Mucosa of stomach (tissue), 1 donor: ENCODE results near the gene MMP20.

ENCODE experiments used
- H3K27me3 ChIP-seq: one replicate; pipeline ENCODE4 v1.7.0; 2013; ENCODE audit warnings: mild to moderate bottlenecking, low read length; ENCODE audit not compliant: control insufficient read depth, insufficient read depth
- H3K36me3 ChIP-seq: one replicate; pipeline ENCODE4 v1.7.0; 2013; ENCODE audit warnings: low read length; ENCODE audit not compliant: control insufficient read depth, insufficient read depth
- H3K4me1 ChIP-seq: one replicate; pipeline ENCODE4 v1.7.0; 2013; ENCODE audit warnings: mild to moderate bottlenecking, low read length; ENCODE audit not compliant: control insufficient read depth, insufficient read depth
- H3K4me3 ChIP-seq: one replicate; pipeline ENCODE4 v1.7.0; 2013; ENCODE audit warnings: low read length
- H3K9ac ChIP-seq: one replicate; pipeline ENCODE4 v1.7.0; 2013; ENCODE audit warnings: mild to moderate bottlenecking, low read length, moderate library complexity
- H3K9me3 ChIP-seq: one replicate; pipeline ENCODE4 v1.7.0; 2013; ENCODE audit warnings: mild to moderate bottlenecking, low read length, moderate library complexity; ENCODE audit not compliant: control insufficient read depth
- donor health status: Pancreatic carcinoma.

The MMP20 gene

DNA sequence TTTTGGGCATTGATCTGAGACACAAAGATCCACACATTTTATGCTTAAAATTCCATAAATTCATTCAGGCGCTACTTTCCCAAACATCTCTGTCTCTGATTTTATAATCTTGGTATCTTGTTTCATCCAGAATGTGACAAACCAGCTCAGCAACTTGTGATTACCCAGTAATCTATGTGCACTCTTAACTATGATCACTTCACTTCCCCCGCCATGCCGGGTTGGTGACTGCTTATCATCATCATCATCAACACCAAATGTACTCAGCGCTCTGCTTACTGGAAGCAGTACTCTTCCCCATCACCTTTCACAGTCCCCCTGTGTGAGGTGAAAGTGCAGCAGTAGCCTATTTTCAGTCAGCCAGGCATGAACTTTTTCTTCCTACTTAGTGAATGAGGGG lies 79.4 kb downstream of the MMP20 start:
- Histone ChIP-seq H3K9me3 (no peaks in the 10 kb centered on the region), H3K4me1 (no peaks in the 10 kb centered on the region), H3K27me3 (no peaks in the 10 kb centered on the region), H3K36me3 (no peaks in the 10 kb centered on the region), H3K9ac (no peak overlapping the region), H3K4me3 (no peak overlapping the region)

DNA sequence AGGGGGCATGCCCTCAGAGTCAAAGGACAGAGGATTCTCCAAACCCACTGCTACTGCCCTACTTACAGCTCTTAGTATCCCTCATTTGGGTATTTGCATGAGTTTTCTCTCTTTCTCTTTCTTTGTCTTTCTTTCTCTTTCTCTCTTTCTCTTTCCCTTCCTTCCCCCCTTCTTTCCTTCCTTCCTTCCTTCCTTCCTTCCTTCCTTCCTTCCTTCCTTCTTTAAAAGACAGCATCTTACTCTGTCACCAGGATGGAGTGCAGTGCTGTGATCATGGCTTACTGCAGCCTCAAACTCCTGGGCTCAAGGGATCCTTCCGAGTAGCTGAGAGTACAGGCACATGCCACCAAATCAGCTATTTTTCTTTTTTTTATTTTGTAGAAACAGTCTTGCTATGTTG lies 80.5 kb downstream of the MMP20 start:
- Histone ChIP-seq H3K9me3 (no peaks in the 10 kb centered on the region), H3K36me3 (no peaks in the 10 kb centered on the region), H3K27me3 (no peaks in the 10 kb centered on the region), H3K9ac (no peak overlapping the region), H3K4me3 (no peak overlapping the region), H3K4me1 (no peaks in the 10 kb centered on the region)

DNA sequence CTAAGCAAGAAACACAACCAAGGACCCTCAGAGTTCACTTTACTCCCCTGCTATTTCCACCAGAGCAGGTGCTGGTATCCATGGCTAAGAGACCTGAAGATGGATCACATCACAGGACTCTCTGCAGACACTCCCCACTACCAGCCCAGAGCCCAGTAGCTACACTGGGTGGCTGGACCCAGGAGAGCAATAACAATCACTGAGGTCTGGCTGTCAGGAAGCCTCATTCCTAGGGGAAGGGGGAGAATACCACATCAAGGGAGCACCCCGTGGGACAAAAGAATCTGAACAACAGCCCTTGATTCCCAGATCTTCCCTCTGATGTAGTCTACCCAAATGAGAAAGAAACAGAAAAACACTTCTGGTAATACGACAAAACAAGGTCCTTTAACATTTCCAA lies 85.6 kb downstream of the MMP20 start:
- Histone ChIP-seq H3K9me3 (no peaks in the 10 kb centered on the region), H3K9ac (no peak overlapping the region), H3K27me3 (no peaks in the 10 kb centered on the region), H3K4me1 (no peaks in the 10 kb centered on the region), H3K4me3 (no peak overlapping the region), H3K36me3 (no peaks in the 10 kb centered on the region)

DNA sequence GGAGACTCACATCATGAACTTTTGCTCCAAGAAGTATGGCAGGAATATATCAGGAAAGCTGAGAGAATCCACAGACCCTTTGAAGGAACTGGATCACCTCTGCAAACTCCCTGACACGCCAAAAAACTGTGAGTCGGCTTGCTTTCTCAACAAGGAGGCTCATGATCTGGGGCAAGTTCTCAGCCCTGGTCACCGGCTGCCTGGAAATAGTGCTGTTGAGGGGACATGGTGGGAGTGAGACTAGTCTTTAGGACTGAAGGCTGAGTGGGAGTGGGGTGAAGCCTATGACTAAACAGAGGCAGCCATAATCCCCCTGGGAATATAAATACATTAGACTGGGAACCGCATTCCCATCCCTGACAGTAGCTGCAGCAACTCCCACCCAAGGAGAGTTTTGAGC lies 86.2 kb downstream of the MMP20 start:
- Histone ChIP-seq H3K4me3 (no peak overlapping the region), H3K9ac (no peak overlapping the region), H3K4me1 (no peaks in the 10 kb centered on the region), H3K27me3 (no peaks in the 10 kb centered on the region), H3K9me3 (no peaks in the 10 kb centered on the region), H3K36me3 (no peaks in the 10 kb centered on the region)

DNA sequence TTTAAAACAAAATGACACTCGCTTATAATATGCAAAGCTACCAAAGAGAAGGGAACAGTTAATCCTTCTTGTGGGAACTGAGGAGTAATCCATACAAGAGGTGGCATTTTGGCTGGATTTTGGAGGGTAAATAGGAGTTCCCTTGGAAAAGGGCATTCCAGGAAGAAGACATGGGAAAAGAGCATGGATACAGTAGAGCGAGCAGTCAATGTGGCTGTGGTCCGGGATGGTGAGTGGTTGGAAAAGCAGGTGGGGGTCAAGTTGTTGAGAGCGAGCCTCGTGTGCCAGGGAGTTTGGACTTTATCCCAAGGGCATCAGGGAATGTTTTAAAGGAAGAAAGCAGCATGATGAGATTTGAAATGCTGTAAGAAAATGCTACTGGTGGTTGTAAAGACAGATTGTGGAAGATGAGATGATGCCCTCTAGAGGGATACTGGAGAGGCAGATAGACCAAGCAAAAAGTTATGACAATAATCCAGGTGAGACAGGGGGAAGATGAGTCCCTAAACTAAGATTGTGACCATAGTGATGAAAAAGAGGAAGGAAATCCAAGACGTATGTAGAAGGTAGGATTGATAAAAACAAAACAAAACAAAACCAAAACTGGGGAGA lies 90.8 kb downstream of the MMP20 start:
- H3K9me3 ChIP-seq: no peaks in the 10 kb centered on the region
- H3K4me3 ChIP-seq: no peak overlapping the region
- no peaks in the 10 kb centered on the region for H3K27me3 ChIP-seq
- no peaks in the 10 kb centered on the region for H3K36me3 ChIP-seq
- H3K4me1 ChIP-seq: no peaks in the 10 kb centered on the region
- no peak overlapping the region for H3K9ac ChIP-seq

DNA sequence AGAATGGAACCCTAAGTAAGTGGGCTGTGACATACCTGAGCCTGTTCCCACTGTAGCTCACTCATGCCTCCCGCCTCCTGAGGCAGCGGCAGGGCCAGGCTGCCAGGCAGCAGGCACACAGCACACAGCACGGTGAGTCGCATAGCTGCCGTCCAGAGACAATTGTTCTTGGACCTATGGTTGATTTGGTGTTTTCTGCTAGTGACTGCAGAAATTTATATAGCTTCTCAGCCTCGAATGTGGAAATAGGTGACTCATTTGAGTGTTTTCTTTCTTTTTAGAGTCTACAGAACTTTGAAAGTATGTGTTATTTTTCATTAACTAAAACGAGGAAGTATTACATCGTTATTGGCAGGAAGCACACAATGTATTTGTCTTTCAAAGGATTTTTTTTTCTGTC lies 94.6 kb downstream of the MMP20 start, which contains the start of gene MMP7:
MMP7 (minus strand) TSS at position 190 of the 400 bp plus-strand sequence; CDS start at position 143, 47 bp downstream.
- H3K4me1 ChIP-seq: no peaks in the 10 kb centered on the region
- H3K9me3 ChIP-seq: no peaks in the 10 kb centered on the region
- H3K4me3 ChIP-seq: no peak within 1 kb of the TSS
- no peaks in the 10 kb centered on the region for H3K36me3 ChIP-seq
- no peaks in the 10 kb centered on the region for H3K27me3 ChIP-seq
- no peak within 1 kb of the TSS for H3K9ac ChIP-seq

DNA sequence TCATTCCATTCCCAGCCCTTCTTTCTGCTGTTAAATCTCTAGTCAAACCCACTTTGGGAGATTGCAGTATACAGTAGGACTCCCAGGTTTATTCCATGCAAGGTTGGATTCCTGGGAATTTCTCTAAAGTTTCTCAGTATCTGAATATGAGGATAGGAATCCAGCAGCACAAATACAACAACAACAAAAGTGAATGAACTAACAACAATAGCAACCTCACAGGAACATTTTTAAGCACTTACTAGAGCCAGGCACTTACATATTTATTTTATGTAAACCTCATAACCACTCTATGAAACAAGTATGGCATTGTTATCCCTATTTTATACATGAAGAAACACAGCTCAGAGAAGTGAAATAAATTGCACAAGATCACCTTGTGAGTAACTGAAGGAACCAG lies 96.5 kb downstream of the MMP20 start:
- Histone ChIP-seq H3K9ac (no peak overlapping the region), H3K36me3 (no peaks in the 10 kb centered on the region), H3K4me1 (no peaks in the 10 kb centered on the region), H3K4me3 (no peak overlapping the region), H3K9me3 (no peaks in the 10 kb centered on the region), H3K27me3 (no peaks in the 10 kb centered on the region)

DNA sequence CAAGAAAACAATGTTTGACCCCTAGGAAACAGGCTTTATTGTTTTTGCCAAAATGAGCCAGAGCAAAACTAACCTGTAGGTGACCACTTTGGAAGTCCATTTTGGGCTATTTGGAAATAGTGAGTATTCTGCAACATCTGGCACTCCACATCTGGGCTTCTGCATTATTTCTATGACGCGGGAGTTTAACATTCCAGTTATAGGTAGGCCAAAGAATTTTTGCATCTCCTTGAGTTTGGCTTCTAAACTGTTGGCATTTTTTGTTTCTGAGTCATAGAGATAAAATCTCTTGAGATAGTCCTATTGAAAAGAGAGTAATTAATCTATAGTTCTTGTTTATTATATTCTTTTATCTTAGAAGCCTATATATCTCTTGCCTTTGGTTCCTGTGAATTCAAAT lies 97.4 kb downstream of the MMP20 start:
- Histone ChIP-seq H3K36me3 (no peaks in the 10 kb centered on the region), H3K4me3 (no peak overlapping the region), H3K9me3 (no peaks in the 10 kb centered on the region), H3K4me1 (no peaks in the 10 kb centered on the region), H3K9ac (no peak overlapping the region), H3K27me3 (no peaks in the 10 kb centered on the region)

DNA sequence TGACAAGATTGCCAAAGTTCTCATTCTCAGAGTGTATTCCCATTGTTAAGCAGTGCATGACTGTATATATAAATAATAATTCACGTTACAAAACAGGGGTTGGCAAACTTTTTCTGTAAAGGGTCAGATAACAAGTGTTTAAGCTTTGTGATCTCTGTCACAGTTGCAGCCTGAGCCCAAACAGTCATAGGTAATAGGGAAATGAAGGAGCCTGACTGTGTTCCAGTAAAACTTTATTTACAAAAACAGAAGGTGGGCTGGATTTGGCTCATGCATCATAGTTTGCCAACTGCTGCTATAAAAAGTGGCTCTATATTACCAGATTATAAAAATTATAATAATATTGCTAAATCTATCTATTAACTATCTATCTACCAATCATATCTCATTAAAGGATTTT lies 98.1 kb downstream of the MMP20 start:
- Histone ChIP-seq H3K27me3 (no peaks in the 10 kb centered on the region), H3K9ac (no peak overlapping the region), H3K4me1 (no peaks in the 10 kb centered on the region), H3K36me3 (no peaks in the 10 kb centered on the region), H3K9me3 (no peaks in the 10 kb centered on the region), H3K4me3 (no peak overlapping the region)
